Stomach (tissue), 4 donors: ENCODE measurements around the gene MT1M.

Source experiments
- CTCF ChIP-seq, 7 experiments: fragments of 450-650 bp in 4 of 7; fragments of 200-600 bp in 3 of 7; sonication (generic) in 3 of 7; IDR thresholded peaks; one replicate each; pipeline ENCODE4 v1.5.1; 2016 to 2019; ENCODE audit warnings: antibody characterized with exemption in 7 of 7, control low read depth in 2 of 7, mild to moderate bottlenecking in 1 of 7
- POLR2A ChIP-seq, 4 donors: fragments of 450-650 bp; IDR thresholded peaks; one replicate each; pipeline ENCODE4 v1.6.1; 2016; ENCODE audit warnings: antibody characterized with exemption in 4 of 4, control low read depth in 2 of 4, mild to moderate bottlenecking in 1 of 4, moderate library complexity in 1 of 4
- POLR2AphosphoS5 ChIP-seq, 3 donors: sonication (generic); formaldehyde crosslinking; IDR thresholded peaks; one replicate each; pipeline ENCODE4 v1.6.1; 2016; ENCODE audit warnings: antibody characterized with exemption in 3 of 3

- TF ChIP-seq CTCF (IDR thresholded peaks at IDR 0.05) (no peak), POLR2A (IDR thresholded peaks at IDR 0.05) (no peak), POLR2AphosphoS5 (IDR thresholded peaks at IDR 0.05) (no peak)
Measured at GRCh38 chr16:56677474-56677873, 45.0 kb downstream of the MT1M start.
